Nucleus accumbens (tissue), 56 donors: ENCODE results near the gene ZNF418.

Source experiments
- DNase-seq, 56 donors: peaks; one replicate each; lab custom pipeline; 2025; lab: John Stamatoyannopoulos, UW

ZNF418 gene

GRCh38 chr19:57934820-57935665 is at the start of gene ZNF418:
Gene ZNF418, minus strand, starts transcription at chr19:57935402. Its CDS starts 1,580 bp downstream, at chr19:57933822.
- peak in 54 of 56 donors; percentile 16 to 92 (median 70) for DNase-seq

GRCh38 chr19:57978586-57979289 is 43.5 kb upstream of the ZNF418 start:
- DNase-seq: no peak

DNA sequence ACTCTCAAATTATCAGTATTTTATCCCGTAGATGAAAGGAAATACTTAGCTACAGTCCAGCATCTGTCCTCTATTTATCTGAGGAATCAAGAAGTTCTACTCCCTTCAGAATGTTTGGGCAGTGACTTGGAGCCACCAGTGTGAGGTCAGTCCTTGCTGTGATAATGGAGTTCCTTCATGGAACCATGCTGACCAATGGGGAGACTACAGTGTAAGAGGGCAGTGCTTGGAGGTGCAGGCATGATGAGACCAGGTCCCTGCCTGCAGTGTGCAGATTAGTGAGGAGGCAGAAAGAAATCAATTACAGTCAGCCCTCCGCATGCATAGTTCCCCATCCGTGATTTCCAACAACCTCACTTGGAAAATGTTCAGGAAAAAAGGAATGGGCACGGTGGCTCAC is 39.2 kb upstream of the ZNF418 start, which contains the start of gene C19orf18:
Gene C19orf18 (minus strand): TSS at position 101 of the 400 bp plus-strand sequence. CDS start 102 bp downstream, outside the sequence.
- DNase-seq: no peak

DNA sequence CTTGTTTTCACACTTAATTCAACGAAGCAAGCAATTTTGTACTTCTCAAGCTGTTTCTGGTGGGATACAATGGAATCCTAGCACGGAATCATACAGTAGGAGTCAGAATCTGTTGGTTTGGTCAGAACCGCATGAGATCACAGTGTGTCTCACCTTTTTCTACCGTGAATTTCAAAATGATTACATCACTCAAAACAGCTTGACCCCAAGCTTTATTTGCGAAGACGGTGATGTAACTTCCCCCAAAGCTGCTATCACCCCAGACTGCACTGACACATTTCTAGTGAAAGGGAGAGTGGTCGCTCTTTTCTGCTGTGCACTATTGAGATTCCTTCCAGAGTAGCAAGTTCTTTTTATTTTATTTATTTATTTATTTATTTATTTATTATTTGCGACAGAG is 29.6 kb upstream of the ZNF418 start:
- no peak for DNase-seq

DNA sequence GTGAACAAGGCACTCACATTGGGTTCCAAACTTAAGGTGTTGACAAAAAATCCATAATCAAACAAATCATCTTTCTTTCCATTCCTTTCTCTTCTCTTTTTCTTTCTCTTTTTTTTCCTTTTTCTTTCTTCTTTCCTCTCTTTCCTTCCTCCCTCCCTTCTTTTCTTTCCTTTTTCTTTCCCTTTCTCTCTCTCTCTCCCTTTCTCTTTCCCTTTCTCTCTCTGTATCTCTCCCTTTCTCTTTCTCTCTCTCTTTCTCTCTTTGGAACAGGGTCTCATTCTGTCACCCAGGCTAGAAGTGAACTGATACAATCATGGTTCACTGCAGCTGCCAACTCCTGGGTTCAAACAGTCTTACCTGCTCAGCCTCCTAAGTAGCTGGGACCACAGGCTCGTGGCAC is 26.6 kb upstream of the ZNF418 start:
- no peak for DNase-seq

DNA sequence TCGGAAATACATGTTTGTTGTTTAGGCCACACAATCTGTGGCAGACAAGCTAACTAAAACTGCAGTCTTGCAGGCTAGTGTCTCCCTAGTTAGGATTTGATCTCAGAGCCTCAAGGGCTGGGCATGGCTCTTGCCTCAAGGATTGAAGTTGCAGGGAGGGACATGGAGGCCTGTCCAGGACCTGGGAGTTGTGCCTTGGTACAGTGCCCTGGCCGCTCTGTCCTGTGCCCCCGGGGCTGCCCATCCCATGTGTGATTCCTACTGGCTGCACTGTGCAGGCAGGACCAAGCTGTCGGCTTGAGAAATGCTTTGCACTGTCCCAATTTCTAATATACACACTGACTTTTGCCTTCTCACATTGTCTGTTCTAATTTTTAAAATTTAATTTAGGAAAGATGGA is 19.8 kb upstream of the ZNF418 start:
- DNase-seq: no peak

DNA sequence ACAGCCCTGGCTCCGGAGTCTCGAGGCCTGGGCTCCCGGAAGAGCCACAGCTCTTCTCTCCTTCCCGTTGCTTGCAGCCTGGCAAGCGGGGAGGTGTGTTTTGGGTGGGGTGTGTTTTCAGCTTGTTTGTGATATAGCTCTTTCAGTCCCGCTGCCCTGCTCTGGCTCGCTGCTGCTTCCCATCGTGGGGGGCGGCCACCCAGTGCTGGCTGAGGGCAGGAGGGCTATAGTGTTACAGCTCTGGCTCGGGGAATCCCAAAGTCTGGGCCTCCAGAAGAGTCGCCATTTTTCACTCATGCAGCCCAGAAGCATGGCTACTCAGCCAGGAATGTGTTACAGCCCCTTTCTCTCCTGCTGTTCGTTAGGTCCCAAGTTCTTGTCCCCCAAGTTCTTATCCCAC is 14.5 kb upstream of the ZNF418 start:
- DNase-seq: no peak

- DNase-seq: no peak
Measured at GRCh38 chr19:57949296-57949695, 14.1 kb upstream of the ZNF418 start.

DNA sequence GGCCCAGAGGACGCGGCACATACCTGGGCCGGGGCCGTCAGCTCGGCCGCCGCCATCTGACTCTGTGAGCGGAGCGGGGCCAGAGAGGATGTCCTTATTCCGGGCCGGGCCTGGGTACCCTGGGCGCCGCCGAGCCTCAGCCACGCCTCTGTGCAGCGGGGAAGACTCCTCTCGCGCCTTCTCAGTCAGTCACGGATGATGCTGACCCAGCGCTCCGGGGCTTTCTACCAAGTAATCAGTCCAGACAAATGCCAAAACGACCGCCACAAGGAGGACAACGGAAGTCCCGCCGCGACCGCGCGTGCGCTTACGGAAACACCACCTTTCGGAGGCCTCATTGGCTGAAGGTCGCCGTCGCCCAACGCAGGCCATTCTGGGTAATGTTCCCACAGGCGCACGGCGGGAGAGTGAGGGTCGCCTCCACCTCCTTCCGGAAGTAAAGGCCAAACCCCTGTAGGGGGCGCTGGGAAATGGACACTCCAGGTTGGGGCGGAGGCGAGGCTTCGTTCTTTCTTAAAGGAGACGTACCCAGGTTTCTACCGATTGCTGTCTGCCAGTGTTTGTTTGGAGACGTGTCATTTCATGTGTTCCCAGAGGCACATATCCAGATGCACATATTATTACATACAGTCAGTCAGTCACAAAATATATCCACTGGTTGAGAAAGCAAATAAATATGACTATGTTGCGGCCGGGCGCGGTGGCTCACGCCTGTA is 12.4 kb upstream of the ZNF418 start, which contains the start of gene ZNF256:
Gene ZNF256 (minus strand): TSS at position 288 of the 716 bp plus-strand sequence. CDS start 232 bp downstream, at position 56.
- DNase-seq: peak; percentile 55 to 98 (median 92)

GRCh38 chr19:57947088-57947418 is 11.9 kb upstream of the ZNF418 start:
- DNase-seq: peak in 5 of 56 donors; percentile 2 to 28 (median 15)

DNA sequence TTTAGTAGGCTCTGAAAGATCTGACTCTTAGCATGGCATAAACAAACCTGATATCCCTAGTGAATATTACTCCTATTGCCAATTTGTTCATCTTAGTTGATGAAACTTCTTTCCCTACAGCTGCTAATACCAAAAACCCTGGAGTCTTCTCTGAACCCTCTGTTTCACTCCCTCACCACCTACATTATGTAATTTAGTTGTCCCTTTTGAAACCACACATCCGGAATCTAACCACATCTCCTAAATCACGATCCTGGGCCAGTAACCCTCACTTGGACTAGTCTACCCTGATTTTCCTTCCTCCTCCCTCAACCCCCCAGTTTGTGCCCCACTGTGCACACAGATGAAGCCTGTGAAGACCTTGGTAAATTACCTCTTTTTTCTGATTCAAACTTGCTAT is 11.1 kb upstream of the ZNF418 start:
- DNase-seq: no peak

GRCh38 chr19:57941593-57941992 is 6.4 kb upstream of the ZNF418 start:
- no peak for DNase-seq

DNA sequence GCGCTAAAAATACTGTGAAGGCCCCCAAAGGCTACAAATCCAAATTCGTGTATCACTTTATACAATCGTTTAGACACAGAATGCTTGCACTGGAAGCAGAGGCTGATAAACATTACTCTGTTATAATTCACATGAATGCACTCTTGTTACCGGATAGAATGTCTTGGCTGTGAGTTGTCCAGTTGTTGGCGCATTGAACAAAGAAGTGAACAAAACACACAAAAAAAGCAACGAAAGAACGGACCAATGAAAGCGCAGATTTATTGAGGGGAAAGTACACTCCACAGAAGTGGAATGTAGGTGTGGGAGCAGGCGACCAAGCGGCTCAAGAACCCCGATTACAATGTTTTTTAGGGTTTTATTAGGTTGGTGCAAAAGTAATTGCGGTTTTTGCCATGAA is 529 bp upstream of the ZNF418 start:
- DNase-seq: peak in 12 of 56 donors; percentile 1 to 65 (median 28)

GRCh38 chr19:57927587-57927986 is 7.6 kb downstream of the ZNF418 start:
- DNase-seq: no peak

DNA sequence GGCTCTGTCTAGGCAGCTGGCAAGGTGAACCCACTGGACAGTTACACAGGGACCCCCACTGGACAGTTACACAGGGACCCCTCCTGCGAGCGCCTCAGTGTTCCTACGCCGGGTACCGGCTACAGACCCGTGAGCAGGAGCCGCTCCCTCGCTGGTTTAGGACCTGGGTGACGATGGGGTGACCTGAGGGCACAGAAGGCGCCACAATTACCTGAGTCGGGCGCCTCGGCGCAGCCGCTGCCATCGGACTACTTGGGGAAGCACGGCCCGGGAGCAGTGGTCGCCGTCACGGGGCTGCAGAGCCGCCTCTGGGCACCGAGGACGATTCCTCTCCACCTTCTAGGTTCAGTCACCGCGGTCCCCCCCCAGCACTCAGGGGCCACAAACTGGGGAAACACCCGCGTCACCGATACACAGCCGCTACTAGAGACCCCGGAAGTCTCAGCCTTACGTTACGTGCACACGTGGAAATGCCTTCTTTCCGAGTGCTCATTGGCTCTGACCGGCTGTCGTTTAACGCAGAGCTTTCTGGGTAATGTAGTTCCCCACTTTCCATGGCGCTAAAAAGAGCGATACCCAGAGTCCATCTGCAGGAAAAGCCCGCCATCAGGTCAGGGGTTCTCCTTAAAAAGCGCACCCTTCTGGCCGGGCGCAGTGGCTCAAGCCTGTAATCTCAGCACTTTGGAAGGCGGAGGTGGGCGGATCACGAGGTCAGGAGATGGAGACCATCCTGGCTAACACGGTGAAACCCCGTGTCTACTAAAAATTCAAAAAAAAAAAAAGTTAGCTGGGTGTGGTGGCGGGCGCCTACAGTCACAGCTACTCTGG is 18.8 kb downstream of the ZNF418 start, which contains the start of gene ZNF417:
Gene ZNF417 (minus strand): TSS at position 425 of the 828 bp plus-strand sequence. CDS start 181 bp downstream, at position 244.
- peak; percentile 43 to 95 (median 82) for DNase-seq

DNA sequence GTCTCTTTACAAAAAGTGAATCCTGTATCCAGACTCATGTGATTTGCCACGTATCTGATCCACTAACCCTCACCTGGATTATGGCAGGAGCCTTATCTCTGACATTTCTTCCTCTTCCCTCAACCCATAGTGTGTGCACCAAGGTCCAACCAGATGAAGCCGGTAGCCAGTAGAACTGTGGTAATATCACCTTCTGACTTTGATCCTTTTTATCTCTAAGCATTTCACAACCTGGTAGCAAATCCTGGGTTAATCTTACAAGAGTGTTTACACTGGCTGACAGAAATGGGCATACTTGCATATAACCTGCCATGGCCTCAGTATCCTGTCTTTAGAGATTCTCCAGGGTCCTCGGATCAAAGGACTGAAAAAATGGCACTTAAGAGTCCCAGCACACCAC is 20.7 kb downstream of the ZNF418 start:
- no peak for DNase-seq

DNA sequence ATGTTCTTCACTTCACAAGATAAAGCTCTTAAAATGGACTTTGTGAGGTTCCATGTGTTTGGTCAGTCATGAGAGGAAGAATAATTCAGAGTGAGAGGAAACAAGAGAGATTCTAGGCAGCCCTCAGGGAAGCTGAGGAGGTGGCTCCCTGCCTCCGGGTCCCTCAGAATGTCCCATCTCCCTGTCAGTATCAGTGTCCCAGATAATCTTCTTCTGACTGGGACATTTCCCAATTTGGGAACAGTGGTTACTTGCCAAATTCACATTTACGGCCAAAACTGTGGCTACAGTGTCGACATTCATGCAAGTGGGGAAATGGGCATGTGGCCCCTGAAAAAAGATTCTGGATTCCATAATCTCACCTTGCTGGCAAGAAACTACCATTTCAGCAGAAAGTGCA is 27.8 kb downstream of the ZNF418 start:
- DNase-seq: no peak

GRCh38 chr19:57905258-57905657 is 29.9 kb downstream of the ZNF418 start:
- no peak for DNase-seq

DNA sequence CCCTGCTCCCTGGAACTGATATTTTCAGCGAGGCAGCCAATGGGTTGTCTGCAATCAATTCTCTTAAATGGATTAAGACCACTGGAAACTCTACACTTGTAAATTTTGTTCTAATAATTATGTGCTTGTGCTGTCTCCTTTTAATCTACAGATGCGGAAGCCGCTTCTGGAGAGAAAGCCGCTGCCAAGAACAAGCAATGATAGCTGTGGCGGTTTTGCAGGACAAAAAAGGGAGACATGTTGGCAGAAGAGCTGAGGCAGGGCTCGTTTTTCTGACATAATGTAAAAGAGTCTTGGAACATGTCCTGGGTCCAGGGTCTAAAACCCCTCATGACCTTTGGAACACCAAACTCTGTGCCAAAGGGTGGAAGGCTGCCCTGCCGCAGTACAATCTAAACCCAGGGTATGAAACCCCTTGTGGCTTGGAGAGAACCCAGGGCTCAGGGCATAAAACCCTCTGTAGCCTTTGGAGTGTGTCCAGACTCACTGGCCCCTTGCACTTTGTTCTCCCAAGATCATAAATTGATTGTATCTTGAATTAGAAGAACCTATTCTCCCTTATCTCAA is 31.5 kb downstream of the ZNF418 start:
- no peak for DNase-seq

GRCh38 chr19:57900311-57900710 is 34.9 kb downstream of the ZNF418 start:
- no peak for DNase-seq
